Right atrium auricular region (tissue), 2 donors: ENCODE measurements around the gene MYL2. TPM values are rescaled to one million over a fixed set of nuclear protein-coding genes. Genes with fewer than 3 reads are reported as not detected.

Source experiments
- DNase-seq: peaks from one replicate; pipeline ENCODE4 v3.0.0-alpha.2; 2019; ENCODE audit warnings: low spot score
- H3K27ac ChIP-seq, 2 donors: fragments of 200-600 bp; sonication (generic); 1 replicate in 1 of 2; 2 replicates in 1 of 2; pipeline ENCODE4 v1.5.1; 2016 to 2019
- H3K27me3 ChIP-seq, 2 donors: fragments of 200-600 bp; sonication (generic); one replicate each; pipeline versions ENCODE4 v1.5.1 to v1.6.0; 2017 to 2019
- H3K36me3 ChIP-seq: fragments of 200-600 bp; sonication (generic); one replicate; pipeline ENCODE4 v1.5.1; 2016
- H3K4me1 ChIP-seq, 2 donors: fragments of 200-600 bp; sonication (generic); one replicate each; pipeline versions ENCODE4 v1.5.1 to v1.6.0; 2017 to 2019
- H3K4me3 ChIP-seq, 2 donors: fragments of 200-600 bp; sonication (generic); 1 replicate in 1 of 2; 2 replicates in 1 of 2; pipeline ENCODE4 v1.5.1; 2017 to 2019; ENCODE audit warnings: mild to moderate bottlenecking in 1 of 2, moderate library complexity in 1 of 2
- H3K9me3 ChIP-seq, 2 donors: fragments of 200-600 bp; sonication (generic); one replicate each; pipeline ENCODE4 v1.5.1; 2019
- total RNA-seq, 2 donors: library from RNA; depleted of rRNA; stranded (reverse); fragments of >200 nt; gene quantifications; one replicate each; pipeline ENCODE4 v1.1.0, GENCODE V29; 2016
- TF ChIP-seq, protein P1 (sequence below), 2 donors: fragments of 200-600 bp; sonication (generic); IDR thresholded peaks; one replicate each; pipeline ENCODE4 v1.5.1; 2019; ENCODE audit warnings: antibody characterized with exemption in 2 of 2

Gene MYL2
- total RNA-seq, 2 donors from 2014 or later = 142 to 227 TPM

DNA sequence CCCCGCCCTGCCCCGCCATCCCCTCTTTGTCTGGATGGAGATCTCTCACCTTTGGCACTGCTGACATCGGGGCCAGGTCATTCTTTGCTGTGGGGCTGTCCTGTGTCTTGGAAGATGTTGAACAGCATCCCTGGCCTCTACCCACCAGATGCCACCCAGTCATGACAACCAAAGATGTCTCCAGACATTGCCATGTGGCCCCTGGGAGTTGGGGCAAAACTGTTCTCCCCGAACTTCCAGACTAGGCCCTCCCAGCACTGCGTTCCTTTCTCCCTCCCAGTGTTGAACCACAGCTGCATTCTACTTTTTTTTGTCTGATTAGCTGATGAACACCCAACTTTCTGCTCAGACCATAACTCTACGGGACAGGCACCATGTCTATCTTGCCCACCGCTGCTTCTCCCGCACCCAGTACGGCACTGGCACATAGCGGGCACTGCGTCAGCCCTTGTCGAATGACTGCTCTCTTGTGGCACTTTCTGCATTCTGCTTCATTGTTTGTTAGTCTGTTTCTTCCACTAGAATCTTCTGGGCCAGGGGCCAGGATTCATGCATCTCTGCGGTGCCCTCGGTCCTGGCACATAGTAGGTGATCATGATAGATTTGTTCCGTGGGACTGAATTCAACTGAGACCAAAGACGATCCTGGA lies 13.1 kb upstream of the MYL2 start:
- peaks cover 0 to 7% of the 10 kb centered on the region in 2 donors for H3K4me1 ChIP-seq
- H3K4me3 ChIP-seq = no peak overlapping the region
- H3K27ac ChIP-seq = no peak overlapping the region
- no peak for DNase-seq
- H3K36me3 ChIP-seq = no peaks in the 10 kb centered on the region
- no peaks in the 10 kb centered on the region for H3K9me3 ChIP-seq
- TF ChIP-seq, protein P1, sequence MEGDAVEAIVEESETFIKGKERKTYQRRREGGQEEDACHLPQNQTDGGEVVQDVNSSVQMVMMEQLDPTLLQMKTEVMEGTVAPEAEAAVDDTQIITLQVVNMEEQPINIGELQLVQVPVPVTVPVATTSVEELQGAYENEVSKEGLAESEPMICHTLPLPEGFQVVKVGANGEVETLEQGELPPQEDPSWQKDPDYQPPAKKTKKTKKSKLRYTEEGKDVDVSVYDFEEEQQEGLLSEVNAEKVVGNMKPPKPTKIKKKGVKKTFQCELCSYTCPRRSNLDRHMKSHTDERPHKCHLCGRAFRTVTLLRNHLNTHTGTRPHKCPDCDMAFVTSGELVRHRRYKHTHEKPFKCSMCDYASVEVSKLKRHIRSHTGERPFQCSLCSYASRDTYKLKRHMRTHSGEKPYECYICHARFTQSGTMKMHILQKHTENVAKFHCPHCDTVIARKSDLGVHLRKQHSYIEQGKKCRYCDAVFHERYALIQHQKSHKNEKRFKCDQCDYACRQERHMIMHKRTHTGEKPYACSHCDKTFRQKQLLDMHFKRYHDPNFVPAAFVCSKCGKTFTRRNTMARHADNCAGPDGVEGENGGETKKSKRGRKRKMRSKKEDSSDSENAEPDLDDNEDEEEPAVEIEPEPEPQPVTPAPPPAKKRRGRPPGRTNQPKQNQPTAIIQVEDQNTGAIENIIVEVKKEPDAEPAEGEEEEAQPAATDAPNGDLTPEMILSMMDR (IDR thresholded peaks at IDR 0.05) = no peak
- H3K27me3 ChIP-seq = no peaks in the 10 kb centered on the region

DNA sequence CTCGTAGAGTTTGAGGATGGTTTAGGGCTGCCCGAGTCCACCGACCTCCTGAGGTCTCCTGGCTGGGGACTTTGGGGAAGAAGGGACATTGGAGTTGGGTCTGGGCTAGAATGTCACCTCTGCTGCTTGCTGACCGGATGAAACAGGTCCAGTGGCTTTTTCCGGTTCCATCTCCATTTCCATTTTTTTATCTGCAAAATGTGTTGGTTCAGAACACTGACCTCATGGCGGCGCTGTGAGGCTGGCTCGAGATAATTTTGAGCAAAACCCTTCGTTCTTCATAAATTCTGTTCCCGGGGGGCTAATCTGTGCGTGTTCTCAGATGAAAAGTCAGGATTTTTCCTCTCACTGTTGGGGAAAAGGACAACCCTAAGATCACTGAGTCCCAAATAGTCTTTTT lies 11.7 kb upstream of the MYL2 start:
- no peak for DNase-seq
- no peaks in the 10 kb centered on the region for H3K36me3 ChIP-seq
- H3K27ac ChIP-seq = no peak overlapping the region
- no peaks in the 10 kb centered on the region for H3K27me3 ChIP-seq
- TF ChIP-seq, protein P1 (IDR thresholded peaks at IDR 0.05) = no peak
- H3K4me1 ChIP-seq = peaks cover 0 to 3% of the 10 kb centered on the region in 2 donors
- no peak overlapping the region for H3K4me3 ChIP-seq
- H3K9me3 ChIP-seq = no peaks in the 10 kb centered on the region

DNA sequence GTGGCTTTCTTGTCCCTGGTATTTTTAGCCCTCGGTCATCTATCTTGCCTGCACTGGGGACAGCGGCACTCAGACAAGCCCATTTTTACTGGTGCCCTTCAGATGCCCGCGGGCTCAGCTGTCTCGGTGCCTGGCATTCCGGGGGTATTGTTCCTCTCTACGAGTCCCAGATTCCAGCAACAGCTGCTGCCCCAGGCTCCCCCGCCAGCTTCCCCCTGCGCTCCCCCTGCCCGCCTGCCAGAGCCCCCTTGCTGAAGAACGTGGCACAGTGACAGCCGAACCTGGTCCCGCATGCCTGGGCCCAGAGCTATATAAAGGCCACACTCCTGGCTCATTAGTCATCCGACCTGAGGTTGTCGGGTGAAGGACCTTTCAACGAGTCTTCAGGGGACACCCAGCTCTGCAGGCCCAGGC lies 10.9 kb upstream of the MYL2 start:
- Histone ChIP-seq H3K27me3 (no peaks in the 10 kb centered on the region), H3K4me1 (no peaks in the 10 kb centered on the region), H3K4me3 (no peak overlapping the region), H3K36me3 (no peaks in the 10 kb centered on the region), H3K27ac (peak overlapping the region in 1 of 2 donors; percentile 67), H3K9me3 (no peaks in the 10 kb centered on the region)
- TF ChIP-seq, protein P1 (IDR thresholded peaks at IDR 0.05) = no peak
- DNase-seq = peak; percentile 62

DNA sequence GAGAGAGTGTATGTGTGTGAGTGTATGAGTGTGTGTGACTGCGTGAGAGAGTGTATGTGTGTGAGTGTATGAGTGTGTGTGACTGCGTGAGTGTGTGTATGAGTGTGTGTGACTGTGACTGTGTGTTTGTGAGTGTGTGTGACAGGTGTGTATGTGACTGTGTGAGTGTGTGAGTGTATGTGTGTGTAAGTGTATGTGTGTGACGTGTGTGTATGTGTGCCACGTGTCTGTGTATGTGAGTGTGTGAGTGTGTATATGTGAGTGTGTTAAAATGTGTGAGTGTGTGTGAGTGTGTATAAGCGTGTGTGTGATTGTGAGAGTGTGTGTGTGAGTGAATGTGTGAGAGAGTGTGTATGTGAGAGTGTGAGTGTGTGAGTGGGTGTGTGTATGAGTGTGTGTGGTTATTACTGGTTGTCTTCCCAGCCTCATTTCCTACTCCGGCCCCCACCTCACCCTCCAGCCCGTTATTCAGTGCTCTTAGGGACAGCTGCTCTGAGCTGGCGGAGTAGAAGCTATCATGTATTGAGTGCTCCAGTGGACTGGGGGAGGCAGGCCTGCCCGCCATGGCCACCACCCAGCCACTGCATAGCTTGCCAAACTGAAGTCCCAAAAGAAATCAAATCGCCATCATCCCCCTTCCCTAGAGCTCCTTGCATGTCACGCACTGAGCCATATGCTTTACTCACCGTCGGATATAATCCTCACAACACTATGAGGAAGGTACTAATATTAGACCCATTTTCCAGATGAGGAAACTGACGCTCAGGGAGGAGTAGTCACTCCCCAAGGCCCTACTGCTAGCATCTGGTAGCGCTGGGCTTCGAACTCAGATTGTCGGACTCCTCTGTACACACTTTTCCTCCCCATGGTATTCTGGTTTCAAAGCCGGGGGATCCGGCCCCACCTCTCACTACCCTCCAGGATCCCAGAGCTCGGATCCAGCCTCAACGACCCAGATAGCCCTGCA lies 10.3 kb upstream of the MYL2 start:
- peak overlapping the region in 1 of 2 donors; percentile 67 for H3K27ac ChIP-seq
- no peaks in the 10 kb centered on the region for H3K27me3 ChIP-seq

DNA sequence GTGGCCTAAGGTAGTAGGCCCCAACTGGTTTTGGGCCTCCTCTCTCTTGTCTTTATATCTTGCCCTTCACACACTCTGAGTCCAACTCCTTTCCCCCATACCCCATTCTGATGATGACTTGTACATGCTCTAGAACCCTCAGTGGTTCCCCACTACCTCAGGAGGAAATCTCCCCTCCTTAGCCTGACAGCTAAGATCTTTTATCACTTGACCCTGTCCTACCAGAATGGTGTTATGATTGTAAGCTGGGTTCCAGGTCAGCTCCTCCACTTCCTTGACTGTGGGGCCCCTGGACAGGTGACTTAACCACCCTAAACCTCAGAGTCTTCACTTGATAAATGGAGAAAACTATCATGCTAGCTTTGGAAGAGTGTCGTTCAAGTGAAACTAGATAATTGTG lies 9.4 kb upstream of the MYL2 start:
- Histone ChIP-seq H3K4me3 (no peak overlapping the region), H3K27me3 (no peaks in the 10 kb centered on the region), H3K27ac (no peak overlapping the region), H3K4me1 (no peaks in the 10 kb centered on the region), H3K9me3 (no peaks in the 10 kb centered on the region), H3K36me3 (no peaks in the 10 kb centered on the region)
- no peak for DNase-seq
- TF ChIP-seq, protein P1 (IDR thresholded peaks at IDR 0.05) = no peak

More for the DNA sequence above, 10.3 kb upstream of the MYL2 start:
- Histone ChIP-seq H3K4me3 (no peak overlapping the region), H3K4me1 (no peaks in the 10 kb centered on the region), H3K9me3 (no peaks in the 10 kb centered on the region), H3K36me3 (no peaks in the 10 kb centered on the region)
- TF ChIP-seq, protein P1 (IDR thresholded peaks at IDR 0.05) = no peak
- no peak for DNase-seq
